GM21717 (cell line): Measurements from ENCODE around the gene CDK6.

Experiments used
- ATAC-seq: cut with Tn5 transposase; IDR thresholded peaks from one replicate; pipeline ENCODE4 v1.9.1; 2021; ENCODE audit warnings: mild to moderate bottlenecking, moderate library complexity; ENCODE audit not compliant: unreplicated experiment

Gene CDK6

GRCh38 chr7:92794831-92795230 lies 41.5 kb downstream of the CDK6 start:
- no peak for ATAC-seq

- ATAC-seq = no peak
These were observed 42.0 kb downstream of the CDK6 start for GRCh38 chr7:92794391-92794790.

- no peak for ATAC-seq
These were observed 42.6 kb downstream of the CDK6 start for GRCh38 chr7:92793656-92794205.

- ATAC-seq = no peak
These were observed 45.4 kb downstream of the CDK6 start for GRCh38 chr7:92790992-92791391.

- ATAC-seq = no peak
These were observed 47.7 kb downstream of the CDK6 start for GRCh38 chr7:92788559-92789183.

GRCh38 chr7:92785923-92786322 lies 50.5 kb downstream of the CDK6 start:
- no peak for ATAC-seq

- no peak for ATAC-seq
These were observed 51.4 kb downstream of the CDK6 start for GRCh38 chr7:92784935-92785334.

GRCh38 chr7:92783260-92784201 lies 52.8 kb downstream of the CDK6 start:
- no peak for ATAC-seq

- no peak for ATAC-seq
These were observed 53.5 kb downstream of the CDK6 start for GRCh38 chr7:92782855-92783254.

- ATAC-seq = no peak
These were observed 54.1 kb downstream of the CDK6 start for GRCh38 chr7:92782236-92782635.

GRCh38 chr7:92781117-92781720 lies 55.2 kb downstream of the CDK6 start:
- ATAC-seq = no peak

GRCh38 chr7:92778972-92779371 lies 57.4 kb downstream of the CDK6 start:
- peak; percentile 70 for ATAC-seq

GRCh38 chr7:92777993-92778392 lies 58.4 kb downstream of the CDK6 start:
- no peak for ATAC-seq

- no peak for ATAC-seq
These were observed 62.6 kb downstream of the CDK6 start for GRCh38 chr7:92773808-92774207.

- ATAC-seq = no peak
These were observed 66.5 kb downstream of the CDK6 start for GRCh38 chr7:92769844-92770243.

- peak; percentile 3 for ATAC-seq
These were observed 67.0 kb downstream of the CDK6 start for GRCh38 chr7:92769394-92769699.

GRCh38 chr7:92768501-92769393 lies 67.6 kb downstream of the CDK6 start:
- ATAC-seq = peak; percentile 97

- ATAC-seq = no peak
These were observed 68.9 kb downstream of the CDK6 start for GRCh38 chr7:92767437-92767836.

- no peak for ATAC-seq
These were observed 69.8 kb downstream of the CDK6 start for GRCh38 chr7:92766461-92767003.

GRCh38 chr7:92765725-92766124 lies 70.6 kb downstream of the CDK6 start:
- no peak for ATAC-seq
